Measurements from ENCODE around the gene MOV10. TPM values are rescaled to one million over a fixed set of nuclear protein-coding genes. Genes with fewer than 3 reads are reported as not detected.

Gene MOV10
- total and polyA plus RNA-seq, 2 of the 13 experiments (the other 11 are each of a cell fraction or from before 2014, with no cell fraction given) = 56.4 to 58.2 TPM

GRCh38 chr1:112674440-112674985 lies at the start of gene MOV10 (continued):
- TF ChIP-seq THRA (CRISPR knock-in tag; IDR thresholded peaks at IDR 0.05; ENCODE audit: borderline replicate concordance) = no peak
- TF ChIP-seq KLF6 (CRISPR knock-in tag; IDR thresholded peaks at IDR 0.05) = 0 out of 2 replicates have a peak, but pooled peaks have one; percentile 12
- no peak for TF ChIP-seq ZNF10 (CRISPR knock-in tag; IDR thresholded peaks at IDR 0.05; ENCODE audit: borderline replicate concordance, low read depth)
- TF ChIP-seq ZNF543 (CRISPR knock-in tag; IDR thresholded peaks at IDR 0.05) = peak; percentile 38; the same call in 1 of the 2 replicates
- TF ChIP-seq KMT2A (CRISPR knock-in tag; IDR thresholded peaks at IDR 0.05) = no peak; the same call in 1 of the 2 replicates
- no peak for TF ChIP-seq PRDM4 (CRISPR knock-in tag; IDR thresholded peaks at IDR 0.05; ENCODE audit: borderline replicate concordance)
- TF ChIP-seq MXD3 (CRISPR knock-in tag; IDR thresholded peaks at IDR 0.05) = no peak
- TF ChIP-seq ZNF20 (CRISPR knock-in tag; IDR thresholded peaks at IDR 0.05) = no peak
- TF ChIP-seq MLXIP (CRISPR knock-in tag; IDR thresholded peaks at IDR 0.05; ENCODE audit: borderline replicate concordance) = no peak
- TF ChIP-seq HIVEP1 (CRISPR knock-in tag; IDR thresholded peaks at IDR 0.05) = peak; percentile 87
- 0 out of 2 replicates have a peak, but pooled peaks have one; percentile 15 for TF ChIP-seq GZF1 (CRISPR knock-in tag; IDR thresholded peaks at IDR 0.05)
- TF ChIP-seq SPEN (CRISPR knock-in tag; IDR thresholded peaks at IDR 0.05; ENCODE audit: low read depth) = no peak
- TF ChIP-seq GABPA (IDR thresholded peaks at IDR 0.05; ENCODE audit: low read depth, low read length) = no peak
- no peak for TF ChIP-seq GABPA (CRISPR knock-in tag; IDR thresholded peaks at IDR 0.05; ENCODE audit: low read depth)
- no peak for TF ChIP-seq ZBED4 (CRISPR knock-in tag; IDR thresholded peaks at IDR 0.05; ENCODE audit: borderline replicate concordance)
- TF ChIP-seq XBP1 (CRISPR knock-in tag; IDR thresholded peaks at IDR 0.05) = 0 out of 2 replicates have a peak, but pooled peaks have one; percentile 44
- TF ChIP-seq SP5 (CRISPR knock-in tag; IDR thresholded peaks at IDR 0.05; ENCODE audit: borderline replicate concordance, low read depth) = no peak
- 0 out of 2 replicates have a peak, but pooled peaks have one; percentile 71 for TF ChIP-seq ZNF607 (CRISPR knock-in tag; IDR thresholded peaks at IDR 0.05; ENCODE audit: borderline replicate concordance)
- TF ChIP-seq YEATS2 (CRISPR knock-in tag; IDR thresholded peaks at IDR 0.05; ENCODE audit: borderline replicate concordance) = 0 out of 2 replicates have a peak, but pooled peaks have one; percentile 21
